K562 (cell line): ENCODE measurements around the gene COPS6. TPM values are rescaled to one million over a fixed set of nuclear protein-coding genes. Genes with fewer than 3 reads are reported as not detected.

Experiments
- BRD9 ChIP-seq: fragments of 450-650 bp; IDR thresholded peaks from 2 replicates; pipeline ENCODE4 v1.6.1; 2018; ENCODE audit warnings: low read depth; ENCODE audit not compliant: partially characterized antibody
- CAMTA2 ChIP-seq: fragments of 250-450 bp; sonication (Bioruptor Pico); conservative IDR thresholded peaks from 2 replicates; pipeline ENCODE4 v1.5.1; 2022
- E2F3 ChIP-seq: fragments of 250-450 bp; sonication (Bioruptor Pico); IDR thresholded peaks from 2 replicates; pipeline ENCODE4 v1.4.0; 2020; ENCODE audit warnings: mild to moderate bottlenecking
- ESRRB ChIP-seq: fragments of 250-450 bp; sonication (Bioruptor Pico); IDR thresholded peaks from 2 replicates; pipeline ENCODE4 v1.5.0; 2020; ENCODE audit warnings: mild to moderate bottlenecking, moderate library complexity, borderline replicate concordance
- FOSL1 ChIP-seq: fragments of 200-800 bp; sonication (Bioruptor generic); conservative IDR thresholded peaks from 2 replicates; pipeline ENCODE4 v1.6.1; 2016; ENCODE audit warnings: missing genetic modification characterization, missing compliant biosample characterization
- HDAC6 ChIP-seq: IDR thresholded peaks from 2 replicates; pipeline ENCODE4 v1.6.1; 2012; ENCODE audit warnings: low read depth, mild to moderate bottlenecking, control low read depth, inconsistent platforms, low read length, moderate library complexity
- KAT2B ChIP-seq: IDR thresholded peaks from one replicate; pipeline ENCODE4 v1.6.1; 2012; ENCODE audit warnings: low read depth, mild to moderate bottlenecking, control low read depth, inconsistent platforms, low read length, moderate library complexity
- KLF1 ChIP-seq: fragments of 450-650 bp; IDR thresholded peaks from 2 replicates; pipeline ENCODE4 v1.6.1; 2016; ENCODE audit warnings: missing genetic modification characterization, missing compliant biosample characterization
- MCM2 ChIP-seq: fragments of 450-650 bp; IDR thresholded peaks from 2 replicates; pipeline ENCODE4 v1.6.1; 2017; ENCODE audit warnings: low read depth, mild to moderate bottlenecking
- MTA2 ChIP-seq: fragments of 450-650 bp; IDR thresholded peaks from 2 replicates; pipeline ENCODE4 v1.6.1; 2016; ENCODE audit warnings: low read depth
- MYC ChIP-seq, 2 experiments: fragments of 250-450 bp in 1 of 2; sonication (Bioruptor Pico) in 1 of 2; IDR thresholded peaks; 2 replicates each; pipeline versions ENCODE4 v1.5.1 to v1.6.1; 2012 to 2021; ENCODE audit warnings: low read depth in 2 of 2, borderline replicate concordance in 1 of 2, improper control_type of control experiment in 1 of 2, low read length in 1 of 2, mild to moderate bottlenecking in 1 of 2, moderate library complexity in 1 of 2
- NFE2L1 ChIP-seq: fragments of 450-650 bp; IDR thresholded peaks from 2 replicates; pipeline ENCODE4 v1.6.1; 2016; ENCODE audit warnings: missing genetic modification characterization, low read depth, mild to moderate bottlenecking, missing compliant biosample characterization, moderate library complexity, borderline replicate concordance
- NR3C1 ChIP-seq: sonication (generic); formaldehyde crosslinking; IDR thresholded peaks from 2 replicates; pipeline ENCODE4 v1.8.1; 2022; ENCODE audit warnings: missing genetic modification reagents
- PHF21A ChIP-seq: fragments of 450-650 bp; IDR thresholded peaks from 2 replicates; pipeline ENCODE4 v1.6.1; 2017; ENCODE audit warnings: low read depth, borderline replicate concordance
- PURB ChIP-seq: sonication (generic); formaldehyde crosslinking; IDR thresholded peaks from 2 replicates; pipeline ENCODE4 v1.9.0; 2021; ENCODE audit warnings: low read depth, mild to moderate bottlenecking, missing genetic modification reagents
- RBBP5 ChIP-seq: fragments of 200-600 bp; sonication (generic); IDR thresholded peaks from 2 replicates; pipeline ENCODE4 v1.6.1; 2012; ENCODE audit warnings: borderline replicate concordance, mild to moderate bottlenecking, low read length, control low read depth, inconsistent platforms; ENCODE audit not compliant: insufficient read depth, poor library complexity, severe bottlenecking
- SNIP1 ChIP-seq: fragments of 450-650 bp; IDR thresholded peaks from 2 replicates; pipeline ENCODE4 v1.7.1; 2017; ENCODE audit warnings: low read depth, mild to moderate bottlenecking
- SOX6 ChIP-seq: fragments of 450-650 bp; IDR thresholded peaks from 2 replicates; pipeline ENCODE4 v1.6.1; 2014; ENCODE audit warnings: mild to moderate bottlenecking
- SREBF2 ChIP-seq: sonication (generic); formaldehyde crosslinking; IDR thresholded peaks from 2 replicates; pipeline ENCODE4 v1.4.0; 2020; ENCODE audit warnings: mild to moderate bottlenecking, missing genetic modification reagents
- TAF15 ChIP-seq: fragments of 200-400 bp; formaldehyde crosslinking; IDR thresholded peaks from 2 replicates; pipeline ENCODE4 v1.6.1; 2017; ENCODE audit warnings: mild to moderate bottlenecking, low read depth, low read length, moderate library complexity
- ZFP1 ChIP-seq: fragments of 450-650 bp; formaldehyde crosslinking; IDR thresholded peaks from 2 replicates; pipeline ENCODE4 v1.4.0; 2020; ENCODE audit warnings: mild to moderate bottlenecking, mixed read lengths
- ZNF140 ChIP-seq: fragments of 250-450 bp; sonication (Bioruptor Pico); IDR thresholded peaks from 2 replicates; pipeline ENCODE4 v1.8.0; 2021; ENCODE audit warnings: moderate library complexity, mild to moderate bottlenecking, inconsistent platforms
- polyA plus RNA-seq, 8 experiments: library from polyadenylated mRNA; depleted of rRNA in 4 of 8; stranded (reverse) in 5 of 8; unstranded in 3 of 8; fragments of >200 nt; fragmentation: Nextera tagmentation in 2 of 8; fragmentation: Illumina TruSeq in 1 of 8; extraction: Ambion mirVana in 2 of 8; extraction: Trizol in 1 of 8; gene quantifications; 2 replicates each; pipeline versions ENCODE4 v1.2.1 to v1.2.3, GENCODE V29; 2011 to 2014; ENCODE audit warnings: inconsistent platforms in 1 of 8, missing spikeins in 1 of 8
- total RNA-seq, 7 experiments: library from RNA; depleted of rRNA in 6 of 7; stranded (reverse); fragments of >200 nt in 6 of 7; fragmentation: Illumina TruSeq in 2 of 7; extraction: Trizol in 2 of 7; gene quantifications; 2 replicates each; pipeline versions ENCODE4 v1.2.1 to v1.2.3, GENCODE V29; 2011 to 2021; ENCODE audit warnings: low replicate concordance in 1 of 7
- TF ChIP-seq, protein P1 (sequence below), 2 experiments: fragments of 450-650 bp; conservative IDR thresholded peaks; 2 replicates each; pipeline ENCODE4 v1.6.1; 2017; ENCODE audit warnings: mild to moderate bottlenecking in 2 of 2, moderate library complexity in 2 of 2
- TF ChIP-seq, protein P2 (sequence below): sonication (generic); formaldehyde crosslinking; IDR thresholded peaks from 2 replicates; pipeline ENCODE4 v1.8.0; 2022; ENCODE audit warnings: mild to moderate bottlenecking, missing genetic modification reagents

Gene COPS6
- total and polyA plus RNA-seq, 9 of the 15 experiments (the other 6 are each of a cell fraction or from before 2014, with no cell fraction given), result 63.0 to 331 (median 168) TPM

DNA sequence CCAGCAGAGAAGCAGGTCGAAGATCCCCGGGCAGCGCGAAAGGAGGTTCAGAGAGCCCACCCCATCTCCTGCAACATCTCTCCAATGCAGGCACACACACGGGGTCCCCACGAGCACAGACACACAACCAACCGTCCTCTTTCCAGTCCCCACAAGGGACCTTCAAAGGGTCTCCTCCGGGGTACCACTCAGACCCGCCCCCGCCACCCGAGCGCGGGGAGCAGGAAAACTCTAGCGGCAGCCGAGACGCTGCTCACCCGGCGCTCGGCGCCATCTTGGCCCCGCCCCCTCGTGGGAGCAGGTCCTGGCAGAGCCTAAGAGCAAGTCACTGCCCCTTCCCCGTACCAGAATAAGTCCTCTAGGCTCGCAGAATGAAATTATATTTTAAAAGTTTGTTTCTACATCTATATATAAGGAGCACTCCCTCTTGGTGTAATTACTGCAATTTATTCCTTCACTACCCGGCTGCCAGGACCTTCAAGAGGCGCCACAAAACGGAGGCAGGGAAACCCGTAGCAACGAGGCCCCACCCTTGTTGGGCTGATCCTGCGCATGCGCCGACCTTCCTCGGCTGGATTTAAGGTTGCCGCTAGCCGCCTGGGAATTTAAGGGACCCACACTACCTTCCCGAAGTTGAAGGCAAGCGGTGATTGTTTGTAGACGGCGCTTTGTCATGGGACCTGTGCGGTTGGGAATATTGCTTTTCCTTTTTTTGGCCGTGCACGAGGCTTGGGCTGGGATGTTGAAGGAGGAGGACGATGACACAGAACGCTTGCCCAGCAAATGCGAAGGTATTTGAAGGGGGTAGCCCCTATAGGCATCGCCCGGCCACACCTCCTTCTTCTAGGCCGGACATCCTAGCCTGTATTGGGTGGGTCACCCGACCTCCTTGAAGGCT, 30.6 kb downstream of the COPS6 start, which contains the start of the genes CNPY4 and TAF6 (continued):
- TF ChIP-seq ZFP1 (no peak), HDAC6 (no peak), RBBP5 (peak; percentile 73), FOSL1 (no peak), MTA2 (0 out of 2 replicates have a peak, but pooled peaks have one; percentile 10), CAMTA2 (CRISPR knock-in tag) (no peak), E2F3 (CRISPR knock-in tag) (0 out of 2 replicates have a peak, but pooled peaks have one; percentile 26), MYC (IDR thresholded peaks at IDR 0.05; ENCODE audit: low read depth, low read length) (peak; percentile 73), MYC (CRISPR knock-in tag; IDR thresholded peaks at IDR 0.05; ENCODE audit: borderline replicate concordance, low read depth) (no peak), SREBF2 (no peak), SOX6 (no peak), KAT2B (no peak), NFE2L1 (tag) (no peak), MCM2 (no peak), SNIP1 (0 out of 2 replicates have a peak, but pooled peaks have one; percentile 40), PHF21A (peak; percentile 99), ZNF140 (no peak), BRD9 (peak; percentile 22), TAF15 (no peak), KLF1 (tag) (peak; percentile 91), PURB (no peak), NR3C1 (CRISPR knock-in tag) (no peak), ESRRB (CRISPR knock-in tag) (no peak)
- TF ChIP-seq, protein P1, sequence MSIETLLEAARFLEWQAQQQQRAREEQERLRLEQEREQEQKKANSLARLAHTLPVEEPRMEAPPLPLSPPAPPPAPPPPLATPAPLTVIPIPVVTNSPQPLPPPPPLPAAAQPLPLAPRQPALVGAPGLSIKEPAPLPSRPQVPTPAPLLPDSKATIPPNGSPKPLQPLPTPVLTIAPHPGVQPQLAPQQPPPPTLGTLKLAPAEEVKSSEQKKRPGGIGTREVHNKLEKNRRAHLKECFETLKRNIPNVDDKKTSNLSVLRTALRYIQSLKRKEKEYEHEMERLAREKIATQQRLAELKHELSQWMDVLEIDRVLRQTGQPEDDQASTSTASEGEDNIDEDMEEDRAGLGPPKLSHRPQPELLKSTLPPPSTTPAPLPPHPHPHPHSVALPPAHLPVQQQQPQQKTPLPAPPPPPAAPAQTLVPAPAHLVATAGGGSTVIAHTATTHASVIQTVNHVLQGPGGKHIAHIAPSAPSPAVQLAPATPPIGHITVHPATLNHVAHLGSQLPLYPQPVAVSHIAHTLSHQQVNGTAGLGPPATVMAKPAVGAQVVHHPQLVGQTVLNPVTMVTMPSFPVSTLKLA (conservative IDR thresholded peaks at IDR 0.05), result peak; percentile 93 to 96
- TF ChIP-seq, protein P2, sequence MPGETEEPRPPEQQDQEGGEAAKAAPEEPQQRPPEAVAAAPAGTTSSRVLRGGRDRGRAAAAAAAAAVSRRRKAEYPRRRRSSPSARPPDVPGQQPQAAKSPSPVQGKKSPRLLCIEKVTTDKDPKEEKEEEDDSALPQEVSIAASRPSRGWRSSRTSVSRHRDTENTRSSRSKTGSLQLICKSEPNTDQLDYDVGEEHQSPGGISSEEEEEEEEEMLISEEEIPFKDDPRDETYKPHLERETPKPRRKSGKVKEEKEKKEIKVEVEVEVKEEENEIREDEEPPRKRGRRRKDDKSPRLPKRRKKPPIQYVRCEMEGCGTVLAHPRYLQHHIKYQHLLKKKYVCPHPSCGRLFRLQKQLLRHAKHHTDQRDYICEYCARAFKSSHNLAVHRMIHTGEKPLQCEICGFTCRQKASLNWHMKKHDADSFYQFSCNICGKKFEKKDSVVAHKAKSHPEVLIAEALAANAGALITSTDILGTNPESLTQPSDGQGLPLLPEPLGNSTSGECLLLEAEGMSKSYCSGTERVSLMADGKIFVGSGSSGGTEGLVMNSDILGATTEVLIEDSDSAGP (CRISPR knock-in tag), result peak; percentile 85
